GM12892 (cell line): Measurements from ENCODE around the gene GGNBP2.

ENCODE experiments used
- POLR2AphosphoS5 ChIP-seq: IDR thresholded peaks from 2 replicates; pipeline ENCODE4 v1.6.1; 2011; ENCODE audit warnings: low read depth, low read length, control low read depth
- TAF1 ChIP-seq: IDR thresholded peaks from 2 replicates; pipeline ENCODE4 v1.6.1; 2011; ENCODE audit warnings: low read depth, mild to moderate bottlenecking, control low read depth, low read length, borderline replicate concordance

- no peak for TF ChIP-seq POLR2AphosphoS5
- no peak for TF ChIP-seq TAF1
These were observed 39.5 kb upstream of the GGNBP2 start for GRCh38 chr17:36505171-36505570.
